Measurements from ENCODE around the gene FAM181A. TPM values are rescaled to one million over a fixed set of nuclear protein-coding genes. Genes with fewer than 3 reads are reported as not detected.

Gene FAM181A
- total RNA-seq, 2 experiments from 2014 or later: not detected

DNA sequence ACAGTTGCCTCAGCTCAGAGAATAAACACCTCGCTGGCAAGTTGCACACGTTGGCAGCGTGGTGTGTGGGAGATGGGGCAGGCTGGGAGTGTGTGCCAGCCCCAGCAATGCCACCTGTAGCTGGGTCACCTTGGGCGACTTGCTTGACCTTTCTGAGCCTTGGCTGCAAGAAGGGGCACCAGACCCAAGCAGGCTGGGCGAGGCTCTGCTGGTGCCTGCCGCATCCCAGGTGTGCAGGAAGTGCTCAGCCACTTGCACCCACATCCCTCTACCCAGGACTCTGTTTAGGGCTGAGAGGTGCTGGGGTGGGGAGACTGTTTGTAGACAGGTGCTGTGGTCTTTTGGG is 629 bp downstream of the FAM181A start:
- no peaks in the 10 kb centered on the region for H3K27me3 Mint-ChIP-seq
- H3K4me1 Mint-ChIP-seq: no peaks in the 10 kb centered on the region
- H3K9me3 Mint-ChIP-seq (ENCODE audit: low read depth): no peaks in the 10 kb centered on the region
- no peak overlapping the region for H3K4me3 Mint-ChIP-seq
- no peak overlapping the region for H3K27ac Mint-ChIP-seq
- DNase-seq (no peak), ATAC-seq (no peak)
- H3K36me3 Mint-ChIP-seq: peaks cover 9% of the 10 kb centered on the region
- CTCF ChIA-PET: interaction anchor here (1.7 to 2.2 kb wide), 2 partner anchors 11 to 209 kb away, joined by 3 to 17 read pairs; no protein-coding TSS in a partner anchor

DNA sequence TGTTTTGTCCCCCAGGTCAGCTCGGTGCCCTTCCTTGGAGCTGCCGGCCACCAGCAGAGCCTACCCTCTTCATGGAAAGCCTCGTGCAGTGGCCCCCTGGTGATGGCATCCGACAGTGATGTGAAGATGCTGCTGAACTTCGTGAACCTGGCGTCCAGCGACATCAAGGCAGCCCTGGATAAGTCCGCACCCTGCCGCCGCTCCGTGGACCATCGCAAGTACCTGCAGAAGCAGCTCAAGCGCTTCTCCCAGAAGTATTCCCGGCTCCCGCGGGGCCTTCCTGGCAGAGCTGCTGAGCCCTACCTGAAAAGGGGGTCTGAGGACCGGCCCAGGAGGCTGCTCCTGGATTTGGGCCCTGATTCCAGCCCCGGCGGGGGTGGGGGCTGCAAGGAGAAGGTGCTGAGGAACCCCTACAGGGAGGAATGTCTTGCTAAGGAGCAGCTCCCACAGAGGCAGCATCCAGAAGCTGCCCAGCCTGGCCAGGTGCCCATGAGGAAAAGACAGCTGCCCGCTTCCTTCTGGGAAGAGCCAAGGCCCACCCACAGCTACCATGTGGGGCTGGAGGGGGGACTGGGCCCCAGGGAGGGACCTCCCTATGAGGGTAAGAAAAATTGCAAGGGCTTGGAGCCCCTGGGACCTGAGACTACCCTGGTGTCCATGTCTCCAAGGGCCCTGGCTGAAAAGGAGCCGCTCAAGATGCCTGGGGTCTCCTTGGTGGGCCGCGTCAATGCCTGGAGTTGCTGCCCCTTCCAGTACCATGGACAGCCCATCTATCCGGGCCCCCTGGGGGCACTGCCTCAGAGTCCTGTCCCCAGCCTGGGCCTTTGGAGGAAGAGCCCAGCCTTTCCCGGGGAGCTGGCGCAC is 1.3 kb downstream of the FAM181A start:
- Mint-ChIP-seq H3K27ac (no peak overlapping the region), H3K27me3 (no peaks in the 10 kb centered on the region), H3K9me3 (ENCODE audit: low read depth) (no peaks in the 10 kb centered on the region), H3K36me3 (peaks cover 9% of the 10 kb centered on the region), H3K4me3 (no peak overlapping the region), H3K4me1 (no peaks in the 10 kb centered on the region)
- CTCF ChIA-PET: interaction anchor here (2.2 kb wide), 1 partner anchor 11 kb away, joined by 17 read pairs; no protein-coding TSS in a partner anchor
- DNase-seq (no peak), ATAC-seq (no peak)

- H3K4me3 Mint-ChIP-seq: no peak overlapping the region
- CTCF ChIA-PET: interaction anchor here (2.2 kb wide), 1 partner anchor 10 kb away, joined by 17 read pairs; no protein-coding TSS in a partner anchor
- peaks cover 13% of the 10 kb centered on the region for H3K36me3 Mint-ChIP-seq
- no peaks in the 10 kb centered on the region for H3K4me1 Mint-ChIP-seq
- no peaks in the 10 kb centered on the region for H3K27me3 Mint-ChIP-seq
- DNase-seq: no peak
- no peak overlapping the region for H3K27ac Mint-ChIP-seq
- ATAC-seq: no peak
- H3K9me3 Mint-ChIP-seq (ENCODE audit: low read depth): no peaks in the 10 kb centered on the region
Measured at GRCh38 chr14:93929048-93929535, 1.9 kb downstream of the FAM181A start.

GRCh38 chr14:93929657-93930056 is 2.5 kb downstream of the FAM181A start:
- no peaks in the 10 kb centered on the region for H3K4me1 Mint-ChIP-seq
- H3K27ac Mint-ChIP-seq: no peak overlapping the region
- DNase-seq: no peak
- CTCF ChIA-PET: interaction anchor here (0.9 to 2.2 kb wide), 2 partner anchors 9 to 203 kb away, joined by 3 to 17 read pairs; no protein-coding TSS in a partner anchor
- no peak overlapping the region for H3K4me3 Mint-ChIP-seq
- H3K27me3 Mint-ChIP-seq: no peaks in the 10 kb centered on the region
- no peak for ATAC-seq
- no peaks in the 10 kb centered on the region for H3K9me3 Mint-ChIP-seq (ENCODE audit: low read depth)
- peaks cover 18% of the 10 kb centered on the region for H3K36me3 Mint-ChIP-seq

- CTCF ChIA-PET: interaction anchor here (0.9 to 1.4 kb wide), 2 partner anchors 9 to 202 kb away, joined by 3 to 4 read pairs; no protein-coding TSS in a partner anchor
- ATAC-seq (no peak), DNase-seq (no peak)
- no peaks in the 10 kb centered on the region for H3K4me1 Mint-ChIP-seq
- H3K36me3 Mint-ChIP-seq: peaks cover 24% of the 10 kb centered on the region
- H3K27me3 Mint-ChIP-seq: no peaks in the 10 kb centered on the region
- no peaks in the 10 kb centered on the region for H3K9me3 Mint-ChIP-seq (ENCODE audit: low read depth)
- no peak overlapping the region for H3K4me3 Mint-ChIP-seq
- peak overlapping the region; percentile 26 for H3K27ac Mint-ChIP-seq
Measured at GRCh38 chr14:93930296-93930988, 3.3 kb downstream of the FAM181A start.

DNA sequence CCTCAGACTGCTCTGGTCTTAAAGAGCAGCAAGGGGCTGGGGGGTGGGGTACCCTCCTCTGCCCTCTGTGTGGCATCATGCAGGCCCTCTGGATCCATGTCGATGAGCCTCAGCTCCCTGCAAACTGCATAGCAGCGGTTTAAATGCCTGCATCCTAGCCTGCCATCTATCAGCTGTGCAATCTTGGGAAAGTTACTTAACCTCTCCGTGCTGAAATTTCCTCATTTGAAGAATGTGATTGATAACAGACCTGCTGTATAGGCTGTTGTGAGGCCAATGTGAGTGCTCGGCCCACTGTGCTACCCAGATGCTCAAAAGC is 3.8 kb downstream of the FAM181A start:
- no peaks in the 10 kb centered on the region for H3K4me1 Mint-ChIP-seq
- ATAC-seq (no peak), DNase-seq (no peak)
- no peak overlapping the region for H3K4me3 Mint-ChIP-seq
- H3K27me3 Mint-ChIP-seq: no peaks in the 10 kb centered on the region
- peaks cover 27% of the 10 kb centered on the region for H3K36me3 Mint-ChIP-seq
- H3K27ac Mint-ChIP-seq: no peak overlapping the region
- CTCF ChIA-PET: interaction anchor here (1.4 kb wide), 1 partner anchor 9 kb away, joined by 4 read pairs; no protein-coding TSS in a partner anchor
- H3K9me3 Mint-ChIP-seq (ENCODE audit: low read depth): no peaks in the 10 kb centered on the region

DNA sequence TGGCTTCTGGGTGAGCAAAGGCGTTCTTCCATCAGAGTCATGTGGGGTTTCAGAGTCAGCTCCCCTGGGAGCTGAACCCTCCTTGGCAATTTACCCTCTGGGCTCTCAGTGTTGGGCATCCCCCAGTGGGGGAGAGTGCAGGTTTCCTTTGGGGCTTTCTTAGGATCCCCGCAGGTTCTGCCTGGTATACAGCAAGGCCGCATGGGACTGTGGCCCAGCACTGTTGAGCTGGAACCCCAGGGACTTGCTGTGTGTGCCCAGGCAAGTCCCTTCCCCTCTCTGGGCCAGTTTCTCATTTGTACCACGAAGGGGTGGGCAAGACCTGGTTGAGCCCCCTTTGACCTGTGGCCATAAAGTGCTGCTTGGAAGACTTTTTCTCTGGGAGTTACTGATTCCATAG is 5.5 kb downstream of the FAM181A start:
- ATAC-seq (no peak), DNase-seq (no peak)
- H3K4me1 Mint-ChIP-seq: peaks cover 1% of the 10 kb centered on the region
- peaks cover 38% of the 10 kb centered on the region for H3K36me3 Mint-ChIP-seq
- H3K27me3 Mint-ChIP-seq: no peaks in the 10 kb centered on the region
- no peak overlapping the region for H3K4me3 Mint-ChIP-seq
- H3K9me3 Mint-ChIP-seq (ENCODE audit: low read depth): no peaks in the 10 kb centered on the region
- CTCF ChIA-PET: interaction anchor here (1.1 kb wide), 1 partner anchor 69 kb away, joined by 4 read pairs; no protein-coding TSS in a partner anchor
- no peak overlapping the region for H3K27ac Mint-ChIP-seq

DNA sequence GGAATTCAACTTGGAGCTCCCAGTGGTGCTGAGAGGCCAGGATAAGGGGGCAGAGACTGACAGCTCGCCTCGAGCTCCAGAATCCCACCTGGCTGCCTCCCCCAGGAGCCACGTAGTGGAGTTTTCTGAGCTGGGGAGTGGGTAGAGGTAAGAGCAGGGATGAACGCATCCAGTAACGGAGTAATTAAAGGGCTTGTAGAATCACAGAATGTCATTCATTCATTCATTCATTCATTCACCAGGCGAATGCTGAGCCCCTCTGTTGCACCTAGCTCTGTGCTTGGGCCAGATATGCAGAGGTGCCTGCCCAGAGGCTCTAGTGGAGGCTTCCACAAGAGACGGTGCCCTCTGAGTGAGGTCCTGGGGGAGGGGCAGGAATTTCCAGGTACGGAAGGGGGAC is 8.1 kb downstream of the FAM181A start:
- H3K4me1 Mint-ChIP-seq: peaks cover 16% of the 10 kb centered on the region
- H3K27ac Mint-ChIP-seq: no peak overlapping the region
- H3K4me3 Mint-ChIP-seq: no peak overlapping the region
- no peak for DNase-seq
- peaks cover 50% of the 10 kb centered on the region for H3K36me3 Mint-ChIP-seq
- H3K9me3 Mint-ChIP-seq (ENCODE audit: low read depth): no peaks in the 10 kb centered on the region
- no peaks in the 10 kb centered on the region for H3K27me3 Mint-ChIP-seq
- ATAC-seq: no peak
- CTCF ChIA-PET: interaction anchor here (2.9 to 13.0 kb wide), 5 partner anchors 10 to 101 kb away, joined by 12 to 307 read pairs (median 261); partner anchors contain the start of genes ASB2 and CCDC197

- no peak for DNase-seq
- no peak for ATAC-seq
- Mint-ChIP-seq H3K27me3 (no peaks in the 10 kb centered on the region), H3K4me1 (peaks cover 25% of the 10 kb centered on the region), H3K27ac (no peak overlapping the region), H3K9me3 (ENCODE audit: low read depth) (no peaks in the 10 kb centered on the region), H3K36me3 (peaks cover 54% of the 10 kb centered on the region), H3K4me3 (no peak overlapping the region)
- CTCF ChIA-PET: interaction anchor here (1.0 to 13.0 kb wide), 9 partner anchors 10 to 200 kb away, joined by 3 to 307 read pairs (median 12); partner anchors contain the start of genes ASB2 and CCDC197
Measured at GRCh38 chr14:93936245-93936644, 9.1 kb downstream of the FAM181A start.

DNA sequence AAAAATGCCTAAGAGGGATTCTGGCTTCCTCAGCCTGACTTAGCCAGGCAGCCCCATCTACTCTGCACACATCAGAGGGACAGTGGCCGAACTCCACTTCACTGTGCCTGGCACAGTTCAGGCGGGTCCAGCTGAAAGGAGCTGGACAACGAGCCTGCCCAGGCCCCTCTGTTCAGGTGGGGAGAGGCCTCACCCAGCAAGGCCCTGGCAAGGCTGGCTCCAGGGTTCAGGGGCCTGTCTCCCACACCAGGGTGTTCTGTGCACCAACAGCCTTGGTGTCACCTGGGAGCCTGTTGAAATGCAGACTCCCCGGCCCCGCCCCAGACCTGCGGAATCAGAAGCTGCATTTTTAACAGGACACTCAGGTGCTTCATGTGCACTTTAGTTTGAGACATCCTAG is 9.8 kb downstream of the FAM181A start:
- H3K27me3 Mint-ChIP-seq: no peaks in the 10 kb centered on the region
- no peaks in the 10 kb centered on the region for H3K9me3 Mint-ChIP-seq (ENCODE audit: low read depth)
- no peak for ATAC-seq
- H3K27ac Mint-ChIP-seq: no peak overlapping the region
- H3K4me1 Mint-ChIP-seq: peaks cover 28% of the 10 kb centered on the region
- CTCF ChIA-PET: interaction anchor here (1.0 to 13.0 kb wide), 10 partner anchors 10 to 200 kb away, joined by 3 to 307 read pairs (median 48); partner anchors contain the start of genes ASB2, CCDC197 and OTUB2
- H3K36me3 Mint-ChIP-seq: peaks cover 55% of the 10 kb centered on the region
- no peak for DNase-seq
- H3K4me3 Mint-ChIP-seq: no peak overlapping the region

GRCh38 chr14:93937519-93937918 is 10.4 kb downstream of the FAM181A start:
- no peak for DNase-seq
- CTCF ChIA-PET: interaction anchor here (1.5 to 13.0 kb wide), 9 partner anchors 9 to 199 kb away, joined by 3 to 307 read pairs (median 84); partner anchors contain the start of genes ASB2, CCDC197 and OTUB2
- no peaks in the 10 kb centered on the region for H3K9me3 Mint-ChIP-seq (ENCODE audit: low read depth)
- no peaks in the 10 kb centered on the region for H3K27me3 Mint-ChIP-seq
- H3K27ac Mint-ChIP-seq: no peak overlapping the region
- peaks cover 57% of the 10 kb centered on the region for H3K36me3 Mint-ChIP-seq
- H3K4me1 Mint-ChIP-seq: peaks cover 30% of the 10 kb centered on the region
- no peak overlapping the region for H3K4me3 Mint-ChIP-seq
- no peak for ATAC-seq

- Mint-ChIP-seq H3K36me3 (peaks cover 62% of the 10 kb centered on the region), H3K4me3 (peak overlapping the region; percentile 46), H3K27ac (peak overlapping the region; percentile 74), H3K9me3 (ENCODE audit: low read depth) (no peaks in the 10 kb centered on the region), H3K4me1 (peaks cover 32% of the 10 kb centered on the region), H3K27me3 (no peaks in the 10 kb centered on the region)
- CTCF ChIA-PET: interaction anchor here (0.6 to 13.0 kb wide), 24 partner anchors 10 to 237 kb away, joined by 3 to 307 read pairs (median 15); partner anchors contain the start of genes ASB2, CCDC197, DDX24 and IFI27L1
- ATAC-seq (no peak), DNase-seq (no peak)
Measured at GRCh38 chr14:93938751-93939303, 11.7 kb downstream of the FAM181A start.

Measured in activated CD8-positive, alpha-beta memory T cell treated with anti-CD3 and anti-CD28 coated beads, Interleukin-2, amount 10 ng/mL, durations not matched to agents 7 days and 5 days (primary cell).